Body of pancreas (tissue), 4 donors: Measurements from ENCODE around the gene CREB5.

ENCODE experiments used
- POLR2A ChIP-seq, 3 donors: fragments of 450-650 bp; IDR thresholded peaks; one replicate each; pipeline ENCODE4 v1.6.1; 2016; ENCODE audit warnings: antibody characterized with exemption in 3 of 3, mild to moderate bottlenecking in 2 of 3
- TF ChIP-seq, protein P1 (sequence below), 7 experiments: fragments of 450-650 bp in 4 of 7; fragments of 200-600 bp in 3 of 7; sonication (generic) in 3 of 7; IDR thresholded peaks; one replicate each; pipeline ENCODE4 v1.5.1; 2016 to 2019; ENCODE audit warnings: antibody characterized with exemption in 7 of 7

DNA sequence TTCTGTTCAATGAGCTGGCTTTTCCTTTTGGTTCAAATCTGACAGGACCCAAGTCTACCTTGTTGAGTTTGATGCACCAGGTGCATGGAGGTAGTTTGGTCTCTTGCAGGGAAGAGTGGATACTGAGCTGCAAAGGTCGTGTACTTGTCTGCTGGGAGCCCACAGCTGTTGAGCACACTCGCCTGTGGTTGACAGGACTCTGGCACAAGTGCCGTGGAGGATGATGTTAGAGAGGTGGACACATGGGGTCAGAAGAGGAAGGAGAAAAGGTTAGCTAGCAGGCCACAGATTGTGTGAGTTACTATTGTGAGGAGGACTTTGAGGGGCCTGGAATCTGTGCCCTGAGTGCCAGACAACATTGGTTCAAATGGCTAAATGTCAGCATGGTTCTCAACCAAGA is 197.3 kb downstream of the CREB5 start:
- TF ChIP-seq, protein P1, sequence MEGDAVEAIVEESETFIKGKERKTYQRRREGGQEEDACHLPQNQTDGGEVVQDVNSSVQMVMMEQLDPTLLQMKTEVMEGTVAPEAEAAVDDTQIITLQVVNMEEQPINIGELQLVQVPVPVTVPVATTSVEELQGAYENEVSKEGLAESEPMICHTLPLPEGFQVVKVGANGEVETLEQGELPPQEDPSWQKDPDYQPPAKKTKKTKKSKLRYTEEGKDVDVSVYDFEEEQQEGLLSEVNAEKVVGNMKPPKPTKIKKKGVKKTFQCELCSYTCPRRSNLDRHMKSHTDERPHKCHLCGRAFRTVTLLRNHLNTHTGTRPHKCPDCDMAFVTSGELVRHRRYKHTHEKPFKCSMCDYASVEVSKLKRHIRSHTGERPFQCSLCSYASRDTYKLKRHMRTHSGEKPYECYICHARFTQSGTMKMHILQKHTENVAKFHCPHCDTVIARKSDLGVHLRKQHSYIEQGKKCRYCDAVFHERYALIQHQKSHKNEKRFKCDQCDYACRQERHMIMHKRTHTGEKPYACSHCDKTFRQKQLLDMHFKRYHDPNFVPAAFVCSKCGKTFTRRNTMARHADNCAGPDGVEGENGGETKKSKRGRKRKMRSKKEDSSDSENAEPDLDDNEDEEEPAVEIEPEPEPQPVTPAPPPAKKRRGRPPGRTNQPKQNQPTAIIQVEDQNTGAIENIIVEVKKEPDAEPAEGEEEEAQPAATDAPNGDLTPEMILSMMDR (IDR thresholded peaks at IDR 0.05), result no peak
- TF ChIP-seq POLR2A (IDR thresholded peaks at IDR 0.05), result no peak
